Measurements from ENCODE around the gene DUOX1. TPM values are rescaled to one million over a fixed set of nuclear protein-coding genes. Genes with fewer than 3 reads are reported as not detected.

DUOX1 gene
- total RNA-seq, 2 experiments from 2014 or later, result 0.17 TPM

DNA sequence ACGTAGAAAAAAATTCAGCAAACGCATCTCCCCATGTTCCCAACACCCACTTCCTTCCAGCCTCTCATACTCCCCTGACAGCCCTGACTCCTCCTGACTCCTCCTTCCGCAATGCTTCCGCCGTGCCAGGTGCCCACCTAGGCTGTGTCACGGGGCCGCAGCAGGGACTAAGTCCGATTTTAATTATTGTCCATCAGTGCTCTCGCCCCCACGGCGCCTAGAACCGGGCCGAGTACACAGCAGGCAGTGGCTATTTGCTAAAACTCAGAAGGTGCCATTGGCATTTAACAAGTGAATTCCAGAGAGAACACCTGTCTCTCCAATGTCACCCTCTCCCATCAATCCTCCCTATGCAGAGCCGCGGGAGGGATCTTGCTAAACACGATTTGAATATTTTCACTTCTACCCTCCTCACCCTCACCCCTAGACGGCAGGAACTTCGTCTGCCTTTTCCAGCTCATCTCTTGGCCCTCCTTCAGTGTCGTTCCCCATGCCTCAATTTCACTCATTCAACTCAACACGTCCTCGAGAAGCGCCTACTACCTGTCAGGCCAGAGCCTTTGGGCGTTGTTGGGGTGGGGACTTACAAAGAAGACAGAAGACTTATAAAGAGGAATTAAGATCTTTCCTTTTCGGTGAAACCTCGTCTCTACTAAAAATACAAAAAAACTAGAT, 69.5 kb downstream of the DUOX1 start:
- Mint-ChIP-seq H3K27ac (no peak overlapping the region), H3K9me3 (no peaks in the 10 kb centered on the region), H3K36me3 (ENCODE audit: low read depth) (no peaks in the 10 kb centered on the region), H3K4me1 (ENCODE audit: low read depth) (peaks cover 5% of the 10 kb centered on the region), H3K27me3 (ENCODE audit: low read depth) (peaks cover 2% of the 10 kb centered on the region), H3K4me3 (no peak overlapping the region)
- intact Hi-C loops (cut with micrococcal nuclease), result loop anchor here (1.0 to 5.0 kb wide), 3 partner anchors 177 to 566 kb away; partner anchors contain the start of genes B2M, PATL2 and SORD
- CTCF ChIA-PET, result interaction anchor here (0.6 to 2.5 kb wide), 7 partner anchors 9 to 42 kb away, joined by 3 to 7 read pairs (median 3); no protein-coding TSS in a partner anchor
- DNase-seq, result peak; percentile 55

DNA sequence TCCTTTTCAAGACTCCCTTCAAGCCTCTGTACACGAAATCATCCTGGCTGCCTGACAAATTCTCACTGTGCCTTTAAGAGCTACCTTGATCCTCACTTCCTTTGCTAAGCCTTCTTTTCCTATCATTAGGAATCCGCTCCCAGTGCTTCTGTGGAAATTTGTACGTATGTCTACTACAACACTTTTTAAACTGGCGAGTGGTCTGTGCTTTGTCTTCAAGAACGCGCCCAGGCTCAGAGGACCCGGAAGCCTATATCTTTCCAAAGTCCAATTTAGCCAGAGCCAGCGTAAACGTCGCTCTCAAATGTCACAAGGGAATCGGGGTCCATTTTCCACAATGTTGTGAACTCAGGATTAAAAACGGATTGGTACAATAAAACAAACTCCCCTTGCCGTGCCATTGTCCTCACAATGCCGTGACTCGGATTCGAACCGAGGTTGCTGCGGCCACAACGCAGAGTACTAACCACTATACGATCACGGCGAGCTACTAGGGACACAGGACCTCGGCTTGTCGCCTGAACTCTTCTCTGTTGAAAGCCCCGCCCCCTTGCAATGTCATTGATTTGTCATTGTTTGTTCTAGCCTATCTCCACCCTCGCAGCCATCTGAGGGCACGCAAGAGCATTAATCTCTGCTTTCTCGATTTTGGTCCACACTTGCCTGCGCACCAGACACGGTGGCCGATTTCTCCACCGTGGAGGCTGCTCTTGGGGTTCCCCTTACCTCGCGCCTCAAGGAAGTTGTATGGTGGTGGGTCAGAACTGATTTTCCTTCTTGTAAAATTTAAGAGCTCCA, 70.4 kb downstream of the DUOX1 start:
- Mint-ChIP-seq H3K9me3 (no peaks in the 10 kb centered on the region), H3K36me3 (ENCODE audit: low read depth) (no peaks in the 10 kb centered on the region), H3K4me3 (no peak overlapping the region), H3K4me1 (ENCODE audit: low read depth) (peaks cover 8% of the 10 kb centered on the region), H3K27ac (no peak overlapping the region), H3K27me3 (ENCODE audit: low read depth) (peaks cover 2% of the 10 kb centered on the region)
- DNase-seq, result peak; percentile 99
- CTCF ChIA-PET, result interaction anchor here (0.6 to 2.5 kb wide), 14 partner anchors 10 to 226 kb away, joined by 3 to 15 read pairs (median 4); no protein-coding TSS in a partner anchor
- intact Hi-C loops (cut with micrococcal nuclease), result loop anchor here (1.0 to 2.0 kb wide), 4 partner anchors 81 to 387 kb away; partner anchors contain the start of genes BLOC1S6 and GATM

DNA sequence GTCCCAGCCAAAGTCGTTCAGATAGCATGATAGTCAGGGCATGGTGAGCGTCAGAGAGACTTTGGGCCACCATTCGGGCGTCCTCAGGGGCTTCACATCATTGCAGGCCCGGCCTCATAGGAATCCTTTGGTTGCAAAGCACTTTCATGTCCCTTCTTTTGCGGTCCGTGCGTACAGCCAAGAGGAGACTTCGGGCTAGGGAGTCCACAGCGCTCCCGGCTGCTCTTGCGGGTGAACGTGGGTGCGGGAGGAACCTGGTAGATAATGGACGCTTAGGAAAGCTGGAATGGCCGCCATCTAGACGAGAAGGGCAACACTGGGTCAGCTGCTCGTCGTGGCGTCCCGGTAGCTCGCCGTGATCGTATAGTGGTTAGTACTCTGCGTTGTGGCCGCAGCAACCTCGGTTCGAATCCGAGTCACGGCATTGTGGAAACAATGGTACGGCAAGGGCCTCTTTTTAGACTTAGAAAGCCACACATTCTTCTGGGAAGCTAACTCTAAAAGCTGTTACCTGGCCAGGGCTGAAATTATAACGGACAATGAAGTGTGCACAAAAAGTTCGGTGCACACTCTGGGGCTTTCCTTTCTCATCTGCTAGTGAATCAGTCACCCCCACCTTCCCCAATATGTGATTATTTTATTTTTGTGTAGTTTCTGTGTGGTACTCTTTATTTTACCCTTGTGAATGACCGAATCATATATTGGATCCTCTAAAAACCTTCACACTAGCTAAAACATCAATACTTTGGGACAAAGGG, 71.2 kb downstream of the DUOX1 start:
- intact Hi-C loops (cut with micrococcal nuclease), result loop anchor here (1.0 to 2.0 kb wide), 5 partner anchors 82 to 386 kb away; partner anchors contain the start of genes BLOC1S6 and GATM
- Mint-ChIP-seq H3K36me3 (ENCODE audit: low read depth) (no peaks in the 10 kb centered on the region), H3K4me1 (ENCODE audit: low read depth) (peaks cover 8% of the 10 kb centered on the region), H3K9me3 (no peaks in the 10 kb centered on the region), H3K4me3 (no peak overlapping the region), H3K27ac (no peak overlapping the region), H3K27me3 (ENCODE audit: low read depth) (peaks cover 2% of the 10 kb centered on the region)
- peak; percentile 93 for DNase-seq
- CTCF ChIA-PET, result interaction anchor here (0.6 to 2.5 kb wide), 13 partner anchors 9 to 386 kb away, joined by 3 to 15 read pairs (median 3); no protein-coding TSS in a partner anchor

DNA sequence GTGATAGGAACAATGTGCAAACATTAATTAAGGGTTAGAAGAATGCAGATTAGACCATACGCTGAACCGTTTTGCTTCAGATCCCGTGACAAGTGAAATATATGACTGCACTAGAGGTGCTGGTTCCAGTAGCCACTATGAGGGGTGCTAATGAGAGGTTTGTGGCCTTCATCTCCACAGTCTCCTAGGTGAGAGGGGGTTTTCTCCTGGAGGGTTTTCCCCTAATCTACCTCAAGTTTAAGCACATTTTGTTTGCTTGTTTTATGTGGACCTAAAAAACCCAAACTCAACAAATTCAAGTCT, 71.7 kb downstream of the DUOX1 start:
- H3K4me3 Mint-ChIP-seq, result no peak overlapping the region
- peaks cover 3% of the 10 kb centered on the region for H3K27me3 Mint-ChIP-seq (ENCODE audit: low read depth)
- DNase-seq, result no peak
- no peaks in the 10 kb centered on the region for H3K9me3 Mint-ChIP-seq
- peaks cover 8% of the 10 kb centered on the region for H3K4me1 Mint-ChIP-seq (ENCODE audit: low read depth)
- no peaks in the 10 kb centered on the region for H3K36me3 Mint-ChIP-seq (ENCODE audit: low read depth)
- no peak overlapping the region for H3K27ac Mint-ChIP-seq
- CTCF ChIA-PET, result interaction anchor here (0.8 to 2.5 kb wide), 9 partner anchors 9 to 385 kb away, joined by 3 to 15 read pairs (median 4); no protein-coding TSS in a partner anchor
- intact Hi-C loops (cut with micrococcal nuclease), result loop anchor here (1.0 to 2.0 kb wide), 2 partner anchors 83 to 257 kb away; no protein-coding TSS in a partner anchor

DNA sequence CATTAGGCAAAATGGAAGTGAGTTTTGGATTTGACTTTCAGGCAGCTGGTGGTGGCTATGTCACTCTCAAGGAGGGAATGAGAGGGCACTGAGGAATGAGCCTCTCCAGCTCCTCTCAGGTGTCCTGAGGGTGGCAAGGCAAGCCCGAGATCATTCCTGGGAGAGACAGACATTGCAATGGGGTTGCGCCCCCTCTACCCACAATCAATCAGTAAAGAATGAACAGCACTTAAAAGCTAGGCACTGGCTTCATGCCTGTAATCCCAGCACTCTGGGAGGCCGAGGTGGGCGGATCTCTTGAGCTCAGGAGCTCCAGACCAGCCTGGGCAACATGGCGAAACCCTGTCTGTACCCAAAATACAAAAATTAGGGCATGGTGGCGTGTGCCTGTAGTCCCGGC, 72.1 kb downstream of the DUOX1 start:
- Mint-ChIP-seq H3K9me3 (no peaks in the 10 kb centered on the region), H3K27ac (no peak overlapping the region), H3K4me3 (no peak overlapping the region), H3K4me1 (ENCODE audit: low read depth) (peaks cover 8% of the 10 kb centered on the region), H3K27me3 (ENCODE audit: low read depth) (peaks cover 6% of the 10 kb centered on the region), H3K36me3 (ENCODE audit: low read depth) (no peaks in the 10 kb centered on the region)
- intact Hi-C loops (cut with micrococcal nuclease), result loop anchor here (1.0 to 2.0 kb wide), 2 partner anchors 83 to 256 kb away; no protein-coding TSS in a partner anchor
- CTCF ChIA-PET, result interaction anchor here (0.5 to 2.5 kb wide), 10 partner anchors 8 to 385 kb away, joined by 3 to 15 read pairs (median 4); no protein-coding TSS in a partner anchor
- DNase-seq, result no peak

DNA sequence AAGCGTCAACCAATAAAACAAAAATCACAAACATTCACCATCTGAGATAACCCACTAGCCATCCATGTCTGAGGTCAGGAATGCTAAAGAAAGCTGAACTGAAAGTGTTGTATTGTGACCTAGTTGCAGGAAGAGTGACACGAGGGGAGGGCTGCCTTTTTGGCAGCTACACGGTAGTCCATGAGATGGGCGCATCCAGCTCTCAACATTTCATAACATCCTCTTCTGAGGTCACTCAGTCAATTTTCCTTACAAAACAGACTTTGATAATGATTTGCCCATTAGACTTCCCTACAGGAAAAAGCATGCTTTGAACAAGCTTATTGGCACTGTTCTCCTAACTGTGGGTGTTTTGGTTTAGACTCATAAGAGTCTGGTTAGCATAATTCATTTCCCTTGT, 73.4 kb downstream of the DUOX1 start:
- H3K27ac Mint-ChIP-seq, result no peak overlapping the region
- H3K27me3 Mint-ChIP-seq (ENCODE audit: low read depth), result peaks cover 6% of the 10 kb centered on the region
- CTCF ChIA-PET, result interaction anchor here (0.6 to 2.8 kb wide), 8 partner anchors 9 to 199 kb away, joined by 3 to 18 read pairs (median 6); a partner anchor contains a TSS
- no peak for DNase-seq
- H3K9me3 Mint-ChIP-seq, result no peaks in the 10 kb centered on the region
- no peak overlapping the region for H3K4me3 Mint-ChIP-seq
- H3K36me3 Mint-ChIP-seq (ENCODE audit: low read depth), result no peaks in the 10 kb centered on the region
- H3K4me1 Mint-ChIP-seq (ENCODE audit: low read depth), result peaks cover 3% of the 10 kb centered on the region
- intact Hi-C loops (cut with micrococcal nuclease), result no loop called here

DNA sequence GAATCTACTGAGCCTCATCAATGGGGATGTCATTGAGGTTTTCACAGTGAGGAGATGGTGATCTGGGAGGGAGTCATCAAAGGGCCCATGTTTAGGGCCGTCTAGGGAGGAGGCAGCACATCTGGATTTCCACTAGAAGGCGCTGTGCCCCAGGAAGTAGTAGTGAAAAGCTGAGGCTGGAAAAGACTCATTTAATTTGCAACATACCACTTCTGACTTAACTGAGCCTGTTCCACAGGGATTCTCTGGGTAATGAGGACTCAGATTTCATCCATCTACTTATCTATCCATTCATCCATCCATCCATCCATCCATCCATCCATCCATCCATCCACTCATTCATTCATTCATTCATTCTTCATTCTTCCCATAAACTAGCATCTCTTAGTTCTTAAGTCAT, 75.4 kb downstream of the DUOX1 start:
- H3K9me3 Mint-ChIP-seq, result no peaks in the 10 kb centered on the region
- CTCF ChIA-PET, result interaction anchor here (0.6 to 3.4 kb wide), 27 partner anchors 8 to 889 kb away, joined by 3 to 39 read pairs (median 4); a partner anchor contains a TSS

DNA sequence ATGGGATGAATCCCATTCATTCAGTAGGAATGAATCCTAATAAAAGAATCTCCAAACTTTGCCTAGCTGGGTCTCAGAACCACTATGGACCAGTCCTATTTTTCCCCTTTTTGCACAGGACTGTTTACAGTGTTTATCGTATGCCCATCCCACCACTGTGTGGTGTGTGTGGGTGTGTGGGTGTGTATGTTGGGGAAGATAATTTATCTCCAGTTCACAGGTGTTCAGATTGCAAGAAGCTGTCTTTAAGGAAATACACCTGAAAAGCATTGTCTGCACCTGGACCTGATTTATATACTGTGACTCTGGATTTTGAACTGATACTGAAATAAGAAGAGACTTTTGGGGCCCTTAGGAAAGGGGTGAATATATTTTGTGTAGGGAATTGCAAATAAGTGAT, 82.7 kb downstream of the DUOX1 start:
- intact Hi-C loops (cut with micrococcal nuclease), result no loop called here
- H3K27me3 Mint-ChIP-seq (ENCODE audit: low read depth), result no peaks in the 10 kb centered on the region
- no peaks in the 10 kb centered on the region for H3K4me1 Mint-ChIP-seq (ENCODE audit: low read depth)
- no peak for DNase-seq
- H3K9me3 Mint-ChIP-seq, result no peaks in the 10 kb centered on the region
- H3K36me3 Mint-ChIP-seq (ENCODE audit: low read depth), result no peaks in the 10 kb centered on the region
- H3K4me3 Mint-ChIP-seq, result no peak overlapping the region
- CTCF ChIA-PET, result interaction anchor here (0.6 to 2.4 kb wide), 5 partner anchors 8 to 303 kb away, joined by 3 to 8 read pairs (median 3); no protein-coding TSS in a partner anchor
- no peak overlapping the region for H3K27ac Mint-ChIP-seq

More for the DNA sequence above, 75.4 kb downstream of the DUOX1 start:
- peaks cover 3% of the 10 kb centered on the region for H3K4me1 Mint-ChIP-seq (ENCODE audit: low read depth)
- H3K27me3 Mint-ChIP-seq (ENCODE audit: low read depth), result peaks cover 4% of the 10 kb centered on the region
- H3K36me3 Mint-ChIP-seq (ENCODE audit: low read depth), result no peaks in the 10 kb centered on the region
- peak; percentile 86 for DNase-seq
- intact Hi-C loops (cut with micrococcal nuclease), result loop anchor here (1.0 kb wide), 4 partner anchors 79 to 252 kb away; no protein-coding TSS in a partner anchor
- H3K4me3 Mint-ChIP-seq, result no peak overlapping the region
- H3K27ac Mint-ChIP-seq, result no peak overlapping the region

Other genes with a start within 250 kb of the DUOX1 start
- gene TERB2, start 173.3 kb upstream of the DUOX1 start, total RNA-seq, result not detected
- gene SORD, start 106.8 kb upstream of the DUOX1 start, total RNA-seq, result 10 to 100 TPM; 23.1 to 23.8 TPM
- gene DUOX2, start 15.8 kb upstream of the DUOX1 start, total RNA-seq, result not detected
- gene DUOXA2, start 15.7 kb upstream of the DUOX1 start, total RNA-seq, result not detected
- not detected for gene DUOXA1, start 115 bp upstream of the DUOX1 start, total RNA-seq
- gene SHF, start 58.0 kb downstream of the DUOX1 start, total RNA-seq, result 1 to 10 TPM; 2.3 to 3.3 TPM
- not detected for gene SLC28A2, start 122.2 kb downstream of the DUOX1 start, total RNA-seq
- gene GATM, start 248.6 kb downstream of the DUOX1 start, total RNA-seq, result 1 to 10 TPM in 1 of 2 experiments, under 1 TPM in 1; 0.91 to 1.2 TPM